Suprapubic skin (tissue), 4 donors: ENCODE results near the gene CPPED1.

Experiments used
- CTCF ChIP-seq, 2 donors: fragments of 200-600 bp in 1 of 2; fragments of 450-650 bp in 1 of 2; sonication (generic) in 1 of 2; IDR thresholded peaks; one replicate each; pipeline ENCODE4 v1.5.1; 2016 to 2019; ENCODE audit warnings: antibody characterized with exemption in 2 of 2, mild to moderate bottlenecking in 1 of 2, moderate library complexity in 1 of 2
- EP300 ChIP-seq: sonication (generic); formaldehyde crosslinking; IDR thresholded peaks from one replicate; pipeline ENCODE4 v1.6.1; 2017; ENCODE audit warnings: antibody characterized with exemption
- POLR2A ChIP-seq, 2 donors: fragments of 450-650 bp; IDR thresholded peaks; one replicate each; pipeline ENCODE4 v1.6.1; 2017; ENCODE audit warnings: antibody characterized with exemption in 2 of 2, mild to moderate bottlenecking in 2 of 2, moderate library complexity in 2 of 2
- POLR2AphosphoS5 ChIP-seq, 3 donors: sonication (generic); formaldehyde crosslinking; IDR thresholded peaks; one replicate each; pipeline ENCODE4 v1.6.1; 2017; ENCODE audit warnings: antibody characterized with exemption in 3 of 3

GRCh38 chr16:12697437-12697836, 106.2 kb downstream of the CPPED1 start:
- no peak for TF ChIP-seq CTCF (IDR thresholded peaks at IDR 0.05)
- TF ChIP-seq EP300: no peak
- no peak for TF ChIP-seq POLR2A (IDR thresholded peaks at IDR 0.05)
- no peak for TF ChIP-seq POLR2AphosphoS5 (IDR thresholded peaks at IDR 0.05)
